Stimulated activated CD8-positive, alpha-beta memory T cell treated with anti-CD3 and anti-CD28 coated beads, Interleukin-12 subunit alpha, Interleukin-12 subunit beta, amount 100 ng/mL, for 24 hours (primary cell): ENCODE results near the gene OPHN1.
"Not testable (repeated sequence)": the region's sequence is repeated elsewhere in the genome, so short reads cannot be mapped to it uniquely, and the experiment has no call there.

Experiments used
- DNase-seq: peaks from one replicate; pipeline ENCODE4 v3.0.0-alpha.2; 2020; ENCODE audit errors: extremely low read depth

OPHN1 gene

DNA sequence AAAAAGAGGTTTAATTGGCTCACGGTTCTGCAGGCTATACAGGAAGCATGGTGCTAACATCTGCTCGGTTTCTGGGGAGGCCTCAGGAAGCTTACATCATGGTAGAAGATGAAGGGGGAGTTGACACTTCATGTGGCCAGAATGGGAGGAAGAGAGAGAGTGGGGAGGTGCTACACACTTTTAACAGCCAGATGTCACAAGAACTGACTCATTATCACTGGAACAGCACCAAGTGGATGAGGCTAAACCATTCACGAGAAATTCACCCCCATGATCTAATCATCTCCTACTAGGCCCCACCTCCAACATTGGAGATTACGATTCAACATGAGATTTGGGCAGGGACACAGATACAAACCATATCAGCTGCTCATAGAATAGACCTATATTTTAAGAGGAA lies 255.8 kb downstream of the OPHN1 start:
- DNase-seq: no peak

- no peak for DNase-seq
Measured at GRCh38 chrX:68175562-68175961, 257.7 kb downstream of the OPHN1 start.

DNA sequence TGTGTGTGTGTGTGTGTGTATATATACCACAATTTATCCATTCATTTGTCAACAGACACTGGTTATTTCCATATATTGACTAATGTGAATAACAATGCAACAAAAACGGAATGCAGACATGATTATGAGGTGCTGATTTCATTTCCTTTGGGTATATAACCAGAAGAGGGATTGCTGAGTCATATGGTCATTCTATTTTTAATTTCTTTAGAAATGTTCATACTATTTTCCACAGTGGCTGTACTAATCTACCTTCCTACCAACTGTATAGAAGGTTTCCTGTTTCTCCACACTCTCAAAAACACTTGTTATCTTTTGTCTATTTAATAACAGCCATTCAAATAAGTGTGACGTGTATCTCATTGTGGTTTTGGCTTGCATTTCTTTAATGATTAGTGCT lies 269.9 kb downstream of the OPHN1 start:
- DNase-seq: no peak

GRCh38 chrX:68147848-68148247 lies 285.4 kb downstream of the OPHN1 start:
- no peak for DNase-seq

- DNase-seq: no peak
Measured at GRCh38 chrX:68146054-68146453, 287.2 kb downstream of the OPHN1 start.

DNA sequence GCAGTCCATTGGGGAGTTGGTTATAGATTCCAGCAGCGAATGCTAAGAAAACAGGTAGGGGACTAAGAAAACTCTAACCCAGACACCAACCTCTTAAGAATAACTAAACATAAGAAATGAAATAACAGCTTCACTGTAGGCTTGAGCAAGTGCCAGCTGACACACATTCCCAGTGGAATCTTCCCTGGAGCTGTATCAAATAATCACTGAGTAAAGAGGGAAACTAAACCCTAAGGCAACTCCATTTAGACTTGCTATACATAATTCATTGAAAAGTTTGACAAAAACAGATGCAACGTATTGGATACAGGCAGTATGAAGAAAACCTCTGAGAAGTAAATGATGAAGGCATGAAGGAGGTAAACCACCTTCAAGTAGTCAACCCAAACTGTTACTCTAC lies 293.5 kb downstream of the OPHN1 start:
- no peak for DNase-seq

DNA sequence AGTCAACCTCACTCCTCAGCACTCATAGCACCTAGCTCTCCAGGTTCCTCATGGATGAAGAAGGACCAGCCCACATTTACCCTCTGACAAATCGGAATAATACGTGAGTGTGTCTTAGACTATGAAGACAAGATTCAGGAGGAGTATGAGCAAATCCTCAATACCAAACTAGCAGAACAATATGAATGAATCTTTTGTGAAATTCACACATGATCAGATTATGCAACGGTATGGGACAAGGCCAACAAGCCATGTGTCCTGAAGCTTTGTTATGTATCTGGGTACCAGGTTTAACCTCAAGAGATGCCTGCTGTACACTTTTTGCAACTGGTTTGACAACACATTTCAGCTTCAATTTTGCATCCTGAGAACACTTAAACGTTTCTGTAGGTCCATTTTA lies 300.1 kb downstream of the OPHN1 start:
- no peak for DNase-seq

- no peak for DNase-seq
Measured at GRCh38 chrX:68132749-68133148, 300.5 kb downstream of the OPHN1 start.

GRCh38 chrX:68121835-68122234 lies 311.5 kb downstream of the OPHN1 start:
- no peak for DNase-seq

- DNase-seq: no peak
Measured at GRCh38 chrX:68121371-68121770, 311.9 kb downstream of the OPHN1 start.

DNA sequence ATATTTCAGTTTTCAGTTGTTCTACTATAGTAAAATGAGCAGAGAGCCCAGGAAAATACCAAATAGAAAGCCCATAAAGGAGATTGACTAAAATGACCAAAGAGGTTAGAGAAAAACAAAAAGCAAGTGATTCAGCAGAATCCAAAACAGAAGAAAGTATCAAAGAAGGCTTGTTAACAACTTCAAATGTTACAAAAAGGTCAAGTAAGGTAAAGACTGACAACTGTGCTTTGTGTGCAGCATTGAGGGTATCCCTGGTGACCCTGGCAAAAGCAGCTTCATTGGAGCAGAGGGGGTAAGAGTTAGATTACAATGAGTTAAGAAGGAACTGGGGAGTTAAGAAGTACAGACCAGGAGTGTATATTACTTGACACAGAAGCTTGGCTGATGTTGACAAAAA lies 317.9 kb downstream of the OPHN1 start:
- no peak for DNase-seq

DNA sequence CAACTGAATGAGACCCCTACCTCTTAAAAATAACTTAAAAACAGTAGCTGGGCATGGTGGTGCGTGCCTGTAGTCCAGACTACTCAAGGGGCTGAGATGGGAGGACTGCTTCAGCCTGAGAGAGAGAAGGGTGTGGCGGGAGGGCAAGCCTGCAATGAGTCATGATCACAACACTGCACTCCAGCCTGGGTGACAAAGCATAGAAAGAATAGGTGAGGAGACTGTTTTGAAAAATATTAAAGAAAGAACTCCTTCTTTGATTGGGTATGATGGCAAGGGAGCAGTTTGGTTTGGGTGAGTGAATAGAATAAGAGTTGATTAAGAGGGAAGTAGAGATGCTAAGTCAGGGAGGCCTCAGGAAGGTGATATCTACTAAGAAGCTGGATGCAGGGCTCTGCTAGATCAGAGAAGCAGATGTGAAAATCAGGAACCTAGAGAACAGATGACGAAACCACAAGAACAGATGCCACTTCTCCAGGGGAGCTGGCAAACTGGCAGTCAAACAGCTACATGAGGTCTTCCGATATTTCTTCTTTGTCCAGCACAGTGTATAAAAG lies 318.6 kb downstream of the OPHN1 start:
- DNase-seq: no peak

DNA sequence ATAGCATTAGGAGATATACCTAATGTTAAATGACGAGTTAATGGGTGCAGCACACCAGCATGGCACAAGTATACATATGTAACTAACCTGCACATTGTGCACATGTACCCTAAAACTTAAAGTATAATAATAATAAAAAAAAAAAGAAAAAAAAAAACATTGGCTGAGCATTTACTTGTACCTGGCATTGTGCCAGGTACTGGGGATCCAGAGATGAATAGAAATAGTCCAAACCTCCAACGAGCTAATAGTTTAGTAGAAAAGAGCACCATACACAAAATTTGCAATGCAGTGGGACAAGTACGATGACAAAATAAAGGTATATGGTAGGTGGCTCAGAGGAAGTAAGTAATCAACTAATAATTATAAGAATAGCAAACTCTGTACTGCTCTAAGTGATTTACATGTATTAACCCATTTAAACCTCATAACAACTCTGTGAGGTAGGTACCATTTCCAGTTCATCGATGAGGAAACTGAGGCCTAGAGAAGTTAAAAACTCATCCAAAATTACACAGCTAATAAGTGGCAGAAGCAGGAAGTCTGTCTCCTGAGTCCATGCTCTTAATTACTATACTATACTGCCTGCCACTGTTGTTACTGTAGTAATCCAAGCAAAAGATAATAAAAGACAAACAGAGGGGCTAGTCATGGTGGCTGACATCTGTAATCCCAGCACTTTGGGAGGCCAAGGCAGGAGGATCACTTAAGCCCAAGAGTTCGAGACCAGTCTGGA lies 319.3 kb downstream of the OPHN1 start:
- DNase-seq: no peak

- DNase-seq: no peak
Measured at GRCh38 chrX:68112321-68112720, 321.0 kb downstream of the OPHN1 start.

DNA sequence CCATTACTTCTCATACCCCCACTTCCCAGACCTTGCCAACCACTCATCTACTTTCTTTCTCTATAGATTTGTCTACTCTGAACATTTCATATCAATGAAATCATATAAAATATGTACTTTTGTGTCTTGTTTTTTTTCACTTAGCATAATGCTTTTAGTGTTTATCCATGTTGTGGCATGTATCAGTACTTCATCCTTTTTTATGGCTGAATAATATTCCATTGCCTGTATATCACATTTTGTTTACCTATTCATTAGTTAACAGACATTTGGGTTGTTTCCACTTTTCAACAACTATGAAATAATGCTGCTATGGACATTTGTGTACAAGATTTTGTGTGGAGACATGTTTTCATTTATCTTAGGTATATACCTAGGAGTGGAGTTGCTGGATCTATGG lies 324.1 kb downstream of the OPHN1 start:
- no peak for DNase-seq

GRCh38 chrX:68098431-68098830 lies 334.9 kb downstream of the OPHN1 start:
- no peak for DNase-seq

DNA sequence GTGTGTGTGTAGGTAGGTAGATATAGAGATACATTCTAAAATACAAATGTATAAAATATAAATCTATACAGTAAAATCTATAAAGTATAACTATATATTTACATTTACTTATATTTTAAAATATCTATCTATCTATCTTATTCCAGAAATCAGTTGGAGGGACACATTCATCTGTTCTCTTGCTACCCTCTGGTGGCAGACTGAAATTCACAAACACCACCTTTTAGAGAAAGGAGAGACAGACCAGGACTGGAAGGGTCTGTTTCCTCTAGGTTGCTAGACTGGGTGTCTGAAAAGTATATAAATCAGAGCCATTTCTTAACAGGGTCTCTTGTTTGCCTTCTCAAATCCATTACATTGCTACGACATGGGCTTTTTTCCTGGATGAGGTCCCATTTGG lies 343.0 kb downstream of the OPHN1 start:
- DNase-seq: no peak

DNA sequence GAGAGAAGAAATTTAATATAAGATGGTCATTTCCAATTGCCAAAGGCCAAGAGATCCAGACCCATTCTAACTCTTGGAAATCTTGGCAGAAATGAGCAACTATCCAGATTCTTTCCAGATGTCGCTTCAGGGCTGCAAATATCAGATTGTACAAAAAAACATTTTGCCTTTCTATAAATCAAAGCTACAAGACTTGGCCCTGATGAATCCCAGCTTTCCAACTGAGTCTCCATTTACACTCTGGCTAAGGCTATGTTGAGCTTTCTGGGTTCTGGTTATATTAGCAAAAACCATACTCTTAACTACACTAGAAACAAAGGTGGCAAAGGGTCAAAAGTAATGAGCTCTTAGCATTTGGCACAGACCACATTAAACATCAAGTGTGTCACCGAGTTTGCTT lies 345.8 kb downstream of the OPHN1 start:
- no peak for DNase-seq

DNA sequence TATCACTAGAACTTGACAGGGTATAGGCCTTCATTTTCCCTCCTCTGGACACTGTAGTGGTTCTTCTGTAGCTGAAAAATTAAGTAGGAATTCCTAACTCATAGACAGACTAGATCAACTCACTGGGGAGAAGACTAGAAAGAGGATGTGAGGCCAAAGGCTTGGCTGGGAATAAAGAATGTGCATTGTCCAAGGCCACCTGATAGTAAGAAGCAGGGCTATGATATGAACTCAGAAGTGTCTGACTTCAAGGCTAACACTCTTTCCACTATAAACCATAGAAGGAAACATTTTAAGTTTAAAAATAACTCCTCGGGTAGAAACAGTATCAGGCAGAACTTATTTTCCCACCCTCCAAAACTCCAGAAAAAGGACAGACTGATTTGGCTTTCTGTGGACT lies 346.6 kb downstream of the OPHN1 start:
- no peak for DNase-seq

DNA sequence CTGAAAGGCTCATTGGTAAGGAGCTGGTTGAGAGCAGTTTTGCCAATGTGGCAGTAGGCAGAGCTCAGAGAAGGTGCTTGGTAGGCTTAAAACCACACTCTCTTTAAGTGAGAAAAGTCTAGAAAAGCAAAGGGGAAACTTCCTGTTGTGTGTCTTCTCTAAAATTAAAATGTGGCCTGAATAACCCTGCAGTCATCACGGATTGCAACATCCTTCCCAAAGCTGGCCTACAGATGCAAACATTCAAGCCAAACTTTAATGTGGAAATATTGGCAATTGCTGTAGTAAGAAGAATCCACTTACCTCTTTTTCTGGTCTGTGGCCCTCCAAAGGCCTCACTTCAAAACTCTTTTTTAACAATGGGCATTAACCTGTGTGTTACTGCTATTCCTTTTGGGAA lies 348.5 kb downstream of the OPHN1 start:
- no peak for DNase-seq

DNA sequence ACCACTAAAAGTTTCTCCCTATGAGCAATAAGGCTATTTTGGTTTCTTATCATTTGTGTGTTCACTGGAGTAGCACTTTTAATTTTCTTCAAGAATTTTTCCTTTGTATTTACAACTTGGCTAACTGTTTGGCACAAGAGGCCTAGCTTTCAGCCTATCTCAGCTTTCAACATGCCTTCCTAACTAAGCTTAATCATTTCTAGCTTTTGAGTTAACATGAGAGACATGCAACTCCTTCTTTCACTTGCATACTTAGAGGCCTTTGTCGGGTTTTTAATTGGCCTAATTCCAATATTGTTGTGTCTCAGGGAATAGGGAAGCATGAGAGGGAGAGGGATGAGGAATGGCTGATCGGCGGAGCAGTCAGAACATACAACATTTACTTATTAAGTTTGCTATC lies 349.8 kb downstream of the OPHN1 start:
- DNase-seq: no peak

DNA sequence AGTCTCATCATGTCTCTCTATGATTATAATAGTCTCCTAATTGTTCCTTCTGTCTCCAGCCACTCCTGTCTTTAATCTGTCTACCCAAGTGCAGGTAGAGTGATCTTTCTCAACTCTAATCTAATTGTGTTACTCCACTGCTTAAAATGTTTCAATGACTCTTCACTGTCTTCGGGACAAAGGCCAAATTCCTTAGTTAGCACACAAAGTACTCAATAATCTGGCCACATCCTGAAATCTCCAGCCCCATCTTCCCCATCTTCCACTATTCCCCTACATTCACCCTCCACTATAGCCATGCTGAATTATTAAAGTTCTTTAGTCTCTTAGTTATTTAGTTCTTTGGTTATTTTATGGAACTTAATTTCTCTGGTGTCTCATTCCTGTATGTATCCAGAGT lies 353.3 kb downstream of the OPHN1 start:
- DNase-seq: no peak

DNA sequence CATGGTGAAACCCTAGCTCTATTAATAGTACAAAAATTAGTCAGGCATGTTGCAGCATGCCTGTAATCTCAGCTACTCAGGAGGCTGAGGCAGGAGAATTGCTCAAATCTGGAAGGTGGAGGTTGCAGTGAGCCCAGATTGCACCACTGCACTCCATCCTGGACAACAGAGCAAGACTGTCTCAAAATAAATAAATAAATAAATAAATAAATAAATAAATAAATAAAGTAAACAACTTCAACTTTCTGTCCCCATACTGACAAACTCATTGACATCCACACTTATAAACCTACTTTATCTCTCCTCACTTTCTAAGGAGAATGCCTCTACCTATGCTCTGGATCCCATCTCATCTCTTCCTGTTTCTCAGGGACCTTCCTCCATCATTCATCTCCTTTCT lies 354.5 kb downstream of the OPHN1 start:
- DNase-seq: not testable (repeated sequence)

GRCh38 chrX:68077378-68077777 lies 355.9 kb downstream of the OPHN1 start:
- no peak for DNase-seq
